Upper lobe of left lung (tissue), 4 donors: Measurements from ENCODE around the gene TXNIP.

ENCODE experiments used
- CTCF ChIP-seq, 6 experiments: fragments of 450-650 bp in 4 of 6; fragments of 200-600 bp in 2 of 6; sonication (generic) in 2 of 6; IDR thresholded peaks; one replicate each; pipeline ENCODE4 v1.5.1; 2016 to 2019; ENCODE audit warnings: antibody characterized with exemption in 6 of 6
- POLR2A ChIP-seq, 4 donors: fragments of 450-650 bp; IDR thresholded peaks; one replicate each; pipeline ENCODE4 v1.5.1; 2016 to 2017; ENCODE audit warnings: antibody characterized with exemption in 4 of 4, mild to moderate bottlenecking in 2 of 4
- POLR2AphosphoS5 ChIP-seq, 2 donors: sonication (generic); formaldehyde crosslinking; IDR thresholded peaks; one replicate each; pipeline ENCODE4 v1.5.1; 2017; ENCODE audit warnings: antibody characterized with exemption in 2 of 2

- TF ChIP-seq CTCF (IDR thresholded peaks at IDR 0.05): no peak
- no peak for TF ChIP-seq POLR2A (IDR thresholded peaks at IDR 0.05)
- TF ChIP-seq POLR2AphosphoS5 (IDR thresholded peaks at IDR 0.05): no peak
Observed at GRCh38 chr1:145974721-145975120, 21.7 kb downstream of the TXNIP start.
